Caco-2 (cell line): ENCODE results near the gene NMNAT1. TPM values are rescaled to one million over a fixed set of nuclear protein-coding genes. Genes with fewer than 3 reads are reported as not detected.

Source experiments
- BruUV-seq: library from RNA; stranded (reverse); fragments of 400-500 nt; replicated peaks from 2 replicates; lab custom pipeline; 2021; lab: Mats Ljungman, UMichigan
- CTCF ChIA-PET: fragments of 300-600 bp; sonication (Branson Sonifier 250); formaldehyde crosslinking; loops from one replicate; lab custom pipeline; 2022; ENCODE audit warnings: antibody characterized with exemption; lab: Charles Lee
- POLR2A ChIA-PET: fragments of 300-600 bp; sonication (Branson Sonifier 250); formaldehyde crosslinking; loops from one replicate; lab custom pipeline; 2022; ENCODE audit warnings: antibody characterized with exemption; lab: Charles Lee
- DNase-seq, 2 experiments: peaks; one replicate each; pipeline versions ENCODE4 v3.0.0 to v3.0.0-alpha.2; 2020 to 2022
- H3K27me3 ChIP-seq: replicated peaks from 2 replicates; pipeline ENCODE4 v1.6.0; 2011; ENCODE audit warnings: low read length; ENCODE audit not compliant: control insufficient read depth, insufficient read depth
- H3K36me3 ChIP-seq: 2 replicates; pipeline ENCODE4 v1.5.1; 2011; ENCODE audit warnings: low read length; ENCODE audit not compliant: control insufficient read depth, insufficient read depth
- H3K4me1 ChIP-seq: fragments of 250-450 bp; sonication (Bioruptor Pico); 2 replicates; pipeline ENCODE4 v1.5.1; 2020; ENCODE audit warnings: mild to moderate bottlenecking
- H3K4me3 ChIP-seq: 2 replicates; pipeline ENCODE4 v1.5.1; 2011; ENCODE audit warnings: low read depth, mild to moderate bottlenecking, control low read depth, low read length
- H3K9me3 ChIP-seq: fragments of 250-450 bp; sonication (Bioruptor Pico); 2 replicates; pipeline ENCODE4 v1.5.1; 2020; ENCODE audit warnings: mild to moderate bottlenecking, moderate library complexity
- H3K27ac Mint-ChIP-seq: one replicate; pipeline ENCODE4 v1.8.0; 2022; ENCODE audit warnings: mixed read lengths; ENCODE audit not compliant: unreplicated experiment
- H3K27me3 Mint-ChIP-seq: one replicate; pipeline ENCODE4 v1.8.0; 2022; ENCODE audit warnings: mixed read lengths; ENCODE audit not compliant: insufficient read depth, unreplicated experiment
- H3K36me3 Mint-ChIP-seq: one replicate; pipeline ENCODE4 v1.8.0; 2022; ENCODE audit warnings: mild to moderate bottlenecking, mixed read lengths; ENCODE audit not compliant: insufficient read depth, unreplicated experiment
- H3K4me1 Mint-ChIP-seq: one replicate; pipeline ENCODE4 v1.8.0; 2022; ENCODE audit warnings: low read depth, mixed read lengths; ENCODE audit not compliant: unreplicated experiment
- H3K4me3 Mint-ChIP-seq: one replicate; pipeline ENCODE4 v1.8.0; 2022; ENCODE audit warnings: mild to moderate bottlenecking, moderate library complexity, mixed read lengths; ENCODE audit not compliant: unreplicated experiment
- H3K9me3 Mint-ChIP-seq: one replicate; pipeline ENCODE4 v1.8.0; 2022; ENCODE audit warnings: mixed read lengths; ENCODE audit not compliant: unreplicated experiment
- CTCF ChIP-seq, 2 experiments: fragments of 200-600 bp in 1 of 2; IDR thresholded peaks; 1 replicate in 1 of 2; 2 replicates in 1 of 2; pipeline versions ENCODE4 v1.5.1 to v1.8.0; 2011 to 2022; ENCODE audit warnings: antibody characterized with exemption in 1 of 2, control low read depth in 1 of 2, inconsistent platforms in 1 of 2, low read depth in 1 of 2, low read length in 1 of 2, mild to moderate bottlenecking in 1 of 2, moderate library complexity in 1 of 2; ENCODE audit not compliant: insufficient read depth in 1 of 2, severe bottlenecking in 1 of 2, unreplicated experiment in 1 of 2
- intact Hi-C: fragments of 100-400 bp; cut with micrococcal nuclease; formaldehyde crosslinking; loops from one replicate; pipeline ENCODE4 v1.10.0; 2022; ENCODE audit not compliant: unreplicated experiment
- total RNA-seq: library from RNA; stranded (reverse); gene quantifications from 2 replicates; pipeline ENCODE4 v1.2.3, GENCODE V29; 2022

The NMNAT1 gene
- total RNA-seq, 1 experiment from 2014 or later = 3.8 TPM

GRCh38 chr1:9960706-9961562, 17.7 kb downstream of the NMNAT1 start:
- no peaks in the 10 kb centered on the region for H3K27me3 Mint-ChIP-seq
- no peaks in the 10 kb centered on the region for H3K36me3 ChIP-seq
- DNase-seq = no peak
- BruUV-seq = no TSS peak
- H3K36me3 Mint-ChIP-seq = no peaks in the 10 kb centered on the region
- POLR2A ChIA-PET = no interaction called here
- no peaks in the 10 kb centered on the region for H3K9me3 Mint-ChIP-seq
- intact Hi-C loops = no loop called here
- no peaks in the 10 kb centered on the region for H3K4me1 Mint-ChIP-seq
- CTCF ChIA-PET = no interaction called here
- H3K27ac Mint-ChIP-seq = no peak overlapping the region
- no peaks in the 10 kb centered on the region for H3K9me3 ChIP-seq
- no peak overlapping the region for H3K4me3 ChIP-seq
- H3K4me3 Mint-ChIP-seq = no peak overlapping the region
- H3K27me3 ChIP-seq = no peaks in the 10 kb centered on the region
- H3K4me1 ChIP-seq = 0 out of 2 replicates have a peak, but pooled peaks cover 9% of the 10 kb centered on the region
- no peak for TF ChIP-seq CTCF (IDR thresholded peaks at IDR 0.05; ENCODE audit: insufficient read depth in 1 of 2, low read depth in 1 of 2, low read length in 1 of 2, severe bottlenecking in 1 of 2, unreplicated experiment in 1 of 2)

- Histone ChIP-seq H3K9me3 (no peaks in the 10 kb centered on the region), H3K36me3 (no peaks in the 10 kb centered on the region), H3K4me1 (no peaks in the 10 kb centered on the region), H3K27me3 (no peaks in the 10 kb centered on the region), H3K4me3 (no peak overlapping the region)
- no peaks in the 10 kb centered on the region for H3K36me3 Mint-ChIP-seq
- H3K4me3 Mint-ChIP-seq = no peak overlapping the region
- no peak for TF ChIP-seq CTCF (IDR thresholded peaks at IDR 0.05; ENCODE audit: insufficient read depth in 1 of 2, low read depth in 1 of 2, low read length in 1 of 2, severe bottlenecking in 1 of 2, unreplicated experiment in 1 of 2)
- POLR2A ChIA-PET = no interaction called here
- DNase-seq = no peak
- CTCF ChIA-PET = no interaction called here
- BruUV-seq = no TSS peak
- H3K4me1 Mint-ChIP-seq = no peaks in the 10 kb centered on the region
- intact Hi-C loops = no loop called here
- H3K27ac Mint-ChIP-seq = no peak overlapping the region
- no peaks in the 10 kb centered on the region for H3K27me3 Mint-ChIP-seq
- no peaks in the 10 kb centered on the region for H3K9me3 Mint-ChIP-seq
Observed at GRCh38 chr1:9984253-9984652, 41.0 kb downstream of the NMNAT1 start.

- Histone ChIP-seq H3K4me1 (no peaks in the 10 kb centered on the region), H3K36me3 (no peaks in the 10 kb centered on the region), H3K4me3 (no peak overlapping the region), H3K9me3 (no peaks in the 10 kb centered on the region), H3K27me3 (no peaks in the 10 kb centered on the region)
- TF ChIP-seq CTCF (IDR thresholded peaks at IDR 0.05; ENCODE audit: insufficient read depth in 1 of 2, low read depth in 1 of 2, low read length in 1 of 2, severe bottlenecking in 1 of 2, unreplicated experiment in 1 of 2) = no peak
- Mint-ChIP-seq H3K36me3 (no peaks in the 10 kb centered on the region), H3K27ac (no peak overlapping the region), H3K27me3 (no peaks in the 10 kb centered on the region), H3K4me1 (no peaks in the 10 kb centered on the region), H3K9me3 (no peaks in the 10 kb centered on the region), H3K4me3 (no peak overlapping the region)
- ChIA-PET CTCF (no interaction called here), POLR2A (no interaction called here)
- intact Hi-C loops = no loop called here
- DNase-seq = no peak
- no TSS peak for BruUV-seq
Observed at GRCh38 chr1:9985001-9985400, 41.7 kb downstream of the NMNAT1 start.
